Panc1 (cell line): ENCODE results near the gene CYP3A5. TPM values are rescaled to one million over a fixed set of nuclear protein-coding genes. Genes with fewer than 3 reads are reported as not detected.

Source experiments
- ATAC-seq: fragments of 200-7000 bp; cut with Tn5 transposase; 2 replicates; pipeline ENCODE4 v1.9.1; 2020; ENCODE audit warnings: mild to moderate bottlenecking, moderate library complexity
- BruUV-seq: library from RNA; stranded (reverse); fragments of 400-500 nt; replicated peaks from 2 replicates; lab custom pipeline; 2021; lab: Mats Ljungman, UMichigan
- CTCF ChIA-PET: fragments of 300-600 bp; sonication (Branson Sonifier 250); formaldehyde crosslinking; loops from one replicate; lab custom pipeline; 2022; ENCODE audit warnings: antibody characterized with exemption; lab: Charles Lee
- POLR2A ChIA-PET: fragments of 300-600 bp; sonication (Branson Sonifier 250); formaldehyde crosslinking; loops from one replicate; lab custom pipeline; 2022; ENCODE audit warnings: antibody characterized with exemption; lab: Charles Lee
- DNase-seq: peaks from one replicate; pipeline ENCODE4 v3.0.0-alpha.2; 2010; ENCODE audit warnings: low read depth, low spot score
- H3K27ac ChIP-seq: 2 replicates; pipeline ENCODE4 v1.5.1; 2011; ENCODE audit warnings: mild to moderate bottlenecking, low read length, inconsistent platforms
- H3K27me3 ChIP-seq: fragments of 200-500 bp; sonication (Bioruptor generic); 2 replicates; pipeline ENCODE4 v1.6.0; 2014; ENCODE audit warnings: low read length, inconsistent platforms; ENCODE audit not compliant: control insufficient read depth, insufficient read depth
- H3K36me3 ChIP-seq: fragments of 200-500 bp; sonication (Bioruptor generic); 2 replicates; pipeline ENCODE4 v1.5.1; 2014; ENCODE audit warnings: inconsistent platforms, mild to moderate bottlenecking, low read length, moderate library complexity; ENCODE audit not compliant: control insufficient read depth, insufficient read depth
- H3K4me1 ChIP-seq: 2 replicates; pipeline ENCODE4 v1.5.1; 2011; ENCODE audit warnings: inconsistent platforms, mild to moderate bottlenecking, low read length, moderate library complexity; ENCODE audit not compliant: control insufficient read depth, insufficient read depth
- H3K4me3 ChIP-seq, 2 experiments: 2 replicates each; pipeline ENCODE4 v1.5.1; 2011 to 2012; ENCODE audit warnings: low read depth in 2 of 2, low read length in 2 of 2, mild to moderate bottlenecking in 2 of 2, inconsistent platforms in 1 of 2, moderate library complexity in 1 of 2
- H3K9me3 ChIP-seq: fragments of 200-500 bp; sonication (Bioruptor generic); 2 replicates; pipeline ENCODE4 v1.5.1; 2014; ENCODE audit warnings: low read depth, mild to moderate bottlenecking, inconsistent platforms, low read length, moderate library complexity; ENCODE audit not compliant: control insufficient read depth, insufficient read depth
- POLR2AphosphoS5 ChIP-seq: IDR thresholded peaks from 2 replicates; pipeline ENCODE4 v1.6.1; 2012; ENCODE audit warnings: mild to moderate bottlenecking, low read depth, low read length, moderate library complexity
- SIN3A ChIP-seq: IDR thresholded peaks from 2 replicates; pipeline ENCODE4 v1.6.1; 2012; ENCODE audit warnings: low read depth, mild to moderate bottlenecking, low read length, moderate library complexity, borderline replicate concordance; ENCODE audit not compliant: insufficient read depth
- TCF7L2 ChIP-seq: IDR thresholded peaks from 2 replicates; pipeline ENCODE4 v1.6.1; 2011; ENCODE audit warnings: mild to moderate bottlenecking, low read depth, low read length, inconsistent platforms
- in situ Hi-C: cut with HindIII; loops from 2 replicates; pipeline ENCODE4 v1.10.0; 2016; ENCODE audit warnings: low sequenced_read_pairs, low pct_unique_long_range_greater_than_20kb
- intact Hi-C: fragments of 100-400 bp; cut with micrococcal nuclease; formaldehyde crosslinking; loops from one replicate; pipeline ENCODE4 v1.10.0; 2022; ENCODE audit not compliant: unreplicated experiment
- total RNA-seq: library from RNA; stranded (reverse); gene quantifications from one replicate; pipeline ENCODE4 v1.2.1, GENCODE V29; 2021; ENCODE audit not compliant: unreplicated experiment
- TF ChIP-seq, protein P1 (sequence below), 2 experiments: IDR thresholded peaks; 2 replicates each; pipeline ENCODE4 v1.6.1; 2011 to 2012; ENCODE audit warnings: low read depth in 2 of 2, control low read depth in 1 of 2, low read length in 1 of 2, mild to moderate bottlenecking in 1 of 2, moderate library complexity in 1 of 2; ENCODE audit not compliant: insufficient read depth in 1 of 2
- TF ChIP-seq, protein P2 (sequence below): fragments of 450-650 bp; IDR thresholded peaks from 2 replicates; pipeline ENCODE4 v1.5.1; 2017; ENCODE audit warnings: mild to moderate bottlenecking

Gene CYP3A5
- total RNA-seq, 1 experiment from 2014 or later = 0.31 TPM

DNA sequence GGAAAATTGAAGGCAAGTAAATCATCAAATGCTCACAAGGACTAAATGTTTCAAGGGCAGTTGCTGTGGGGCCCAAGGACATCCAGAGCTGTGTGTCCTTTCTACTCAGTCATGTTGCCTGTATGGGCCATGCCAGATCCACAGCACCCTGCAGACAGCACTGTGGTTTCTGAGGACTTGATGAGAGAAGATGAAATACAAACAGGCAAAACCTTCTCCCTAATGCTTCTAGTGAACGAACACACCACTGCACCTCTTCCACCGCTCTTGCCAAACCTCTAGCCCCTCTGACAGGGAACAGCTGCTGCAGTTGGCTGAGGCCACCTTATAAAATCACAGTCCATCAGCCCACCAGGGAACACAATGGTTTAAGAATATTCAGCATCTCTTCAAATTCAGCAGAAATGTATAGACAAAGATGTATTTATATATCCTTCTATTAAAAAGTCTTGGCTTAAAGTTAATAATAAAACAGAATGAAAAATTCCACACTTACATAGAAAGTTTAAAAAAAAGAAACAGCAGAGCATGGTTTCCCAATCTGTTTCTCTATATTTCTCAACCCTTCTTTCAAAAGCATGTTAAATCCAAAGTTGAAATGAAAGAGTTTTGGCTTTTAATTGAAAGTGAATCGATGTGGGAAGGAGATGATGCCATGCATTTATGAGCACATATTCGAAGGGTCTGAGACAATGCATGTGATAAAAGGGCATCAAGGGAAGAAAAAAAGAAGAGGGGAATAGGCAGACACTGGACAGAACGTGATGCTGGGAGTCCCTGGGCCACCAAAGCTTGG lies 41.2 kb upstream of the CYP3A5 start:
- no peaks in the 10 kb centered on the region for H3K9me3 ChIP-seq
- ATAC-seq = 0 out of 2 replicates have a peak, but pooled peaks have one; percentile 45
- intact Hi-C loops (no loop called here), in situ Hi-C loops (no loop called here)
- H3K27ac ChIP-seq = no peak overlapping the region
- BruUV-seq = no TSS peak
- no peaks in the 10 kb centered on the region for H3K4me1 ChIP-seq
- DNase-seq = no peak
- ChIA-PET CTCF (no interaction called here), POLR2A (no interaction called here)
- no peak overlapping the region for H3K4me3 ChIP-seq
- no peaks in the 10 kb centered on the region for H3K36me3 ChIP-seq
- TF ChIP-seq, protein P1, sequence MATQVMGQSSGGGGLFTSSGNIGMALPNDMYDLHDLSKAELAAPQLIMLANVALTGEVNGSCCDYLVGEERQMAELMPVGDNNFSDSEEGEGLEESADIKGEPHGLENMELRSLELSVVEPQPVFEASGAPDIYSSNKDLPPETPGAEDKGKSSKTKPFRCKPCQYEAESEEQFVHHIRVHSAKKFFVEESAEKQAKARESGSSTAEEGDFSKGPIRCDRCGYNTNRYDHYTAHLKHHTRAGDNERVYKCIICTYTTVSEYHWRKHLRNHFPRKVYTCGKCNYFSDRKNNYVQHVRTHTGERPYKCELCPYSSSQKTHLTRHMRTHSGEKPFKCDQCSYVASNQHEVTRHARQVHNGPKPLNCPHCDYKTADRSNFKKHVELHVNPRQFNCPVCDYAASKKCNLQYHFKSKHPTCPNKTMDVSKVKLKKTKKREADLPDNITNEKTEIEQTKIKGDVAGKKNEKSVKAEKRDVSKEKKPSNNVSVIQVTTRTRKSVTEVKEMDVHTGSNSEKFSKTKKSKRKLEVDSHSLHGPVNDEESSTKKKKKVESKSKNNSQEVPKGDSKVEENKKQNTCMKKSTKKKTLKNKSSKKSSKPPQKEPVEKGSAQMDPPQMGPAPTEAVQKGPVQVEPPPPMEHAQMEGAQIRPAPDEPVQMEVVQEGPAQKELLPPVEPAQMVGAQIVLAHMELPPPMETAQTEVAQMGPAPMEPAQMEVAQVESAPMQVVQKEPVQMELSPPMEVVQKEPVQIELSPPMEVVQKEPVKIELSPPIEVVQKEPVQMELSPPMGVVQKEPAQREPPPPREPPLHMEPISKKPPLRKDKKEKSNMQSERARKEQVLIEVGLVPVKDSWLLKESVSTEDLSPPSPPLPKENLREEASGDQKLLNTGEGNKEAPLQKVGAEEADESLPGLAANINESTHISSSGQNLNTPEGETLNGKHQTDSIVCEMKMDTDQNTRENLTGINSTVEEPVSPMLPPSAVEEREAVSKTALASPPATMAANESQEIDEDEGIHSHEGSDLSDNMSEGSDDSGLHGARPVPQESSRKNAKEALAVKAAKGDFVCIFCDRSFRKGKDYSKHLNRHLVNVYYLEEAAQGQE (IDR thresholded peaks at IDR 0.05; ENCODE audit: insufficient read depth in 1 of 2, low read depth in 2 of 2, low read length in 1 of 2) = no peak
- TF ChIP-seq TCF7L2 (no peak), SIN3A (no peak), POLR2AphosphoS5 (no peak)
- TF ChIP-seq, protein P2, sequence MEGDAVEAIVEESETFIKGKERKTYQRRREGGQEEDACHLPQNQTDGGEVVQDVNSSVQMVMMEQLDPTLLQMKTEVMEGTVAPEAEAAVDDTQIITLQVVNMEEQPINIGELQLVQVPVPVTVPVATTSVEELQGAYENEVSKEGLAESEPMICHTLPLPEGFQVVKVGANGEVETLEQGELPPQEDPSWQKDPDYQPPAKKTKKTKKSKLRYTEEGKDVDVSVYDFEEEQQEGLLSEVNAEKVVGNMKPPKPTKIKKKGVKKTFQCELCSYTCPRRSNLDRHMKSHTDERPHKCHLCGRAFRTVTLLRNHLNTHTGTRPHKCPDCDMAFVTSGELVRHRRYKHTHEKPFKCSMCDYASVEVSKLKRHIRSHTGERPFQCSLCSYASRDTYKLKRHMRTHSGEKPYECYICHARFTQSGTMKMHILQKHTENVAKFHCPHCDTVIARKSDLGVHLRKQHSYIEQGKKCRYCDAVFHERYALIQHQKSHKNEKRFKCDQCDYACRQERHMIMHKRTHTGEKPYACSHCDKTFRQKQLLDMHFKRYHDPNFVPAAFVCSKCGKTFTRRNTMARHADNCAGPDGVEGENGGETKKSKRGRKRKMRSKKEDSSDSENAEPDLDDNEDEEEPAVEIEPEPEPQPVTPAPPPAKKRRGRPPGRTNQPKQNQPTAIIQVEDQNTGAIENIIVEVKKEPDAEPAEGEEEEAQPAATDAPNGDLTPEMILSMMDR = no peak
- no peaks in the 10 kb centered on the region for H3K27me3 ChIP-seq

DNA sequence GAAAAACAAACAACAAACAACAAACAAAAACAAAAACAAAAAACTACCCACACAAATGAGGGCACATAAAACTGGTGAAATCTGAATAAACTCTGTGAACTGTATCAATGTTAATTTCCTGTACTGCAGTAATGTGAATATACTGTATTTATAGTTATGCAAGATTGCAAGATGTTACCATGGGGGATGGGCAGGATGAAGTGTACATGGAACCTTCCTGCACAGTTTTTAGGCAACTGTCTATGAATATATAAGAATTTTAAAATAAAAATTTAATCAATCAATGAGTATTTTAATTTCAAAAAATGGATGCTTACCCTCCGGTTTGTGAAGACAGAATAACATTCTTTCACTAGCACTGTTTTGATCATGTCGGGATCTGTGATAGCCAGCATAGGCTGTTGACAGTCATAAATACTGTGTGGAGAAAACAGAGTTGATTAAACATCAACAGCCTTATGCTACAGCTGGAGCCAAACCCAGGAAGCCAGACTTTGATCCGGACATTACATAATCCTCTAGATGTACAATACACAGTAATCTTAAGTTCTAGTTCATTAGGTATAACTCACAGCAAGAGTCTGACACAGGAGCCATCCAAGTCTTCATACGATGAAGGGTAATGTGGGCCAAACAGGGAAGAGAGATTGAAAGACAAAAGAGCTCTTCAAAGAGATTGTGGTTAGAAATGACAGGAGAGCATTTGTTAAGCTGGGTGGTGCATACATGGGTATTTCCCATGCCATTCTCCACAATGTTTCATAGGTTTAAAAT lies 40.4 kb upstream of the CYP3A5 start:
- Histone ChIP-seq H3K4me1 (no peaks in the 10 kb centered on the region), H3K27ac (no peak overlapping the region), H3K36me3 (no peaks in the 10 kb centered on the region), H3K27me3 (no peaks in the 10 kb centered on the region), H3K9me3 (no peaks in the 10 kb centered on the region), H3K4me3 (no peak overlapping the region)
- ChIA-PET CTCF (no interaction called here), POLR2A (no interaction called here)
- ATAC-seq (no peak), DNase-seq (no peak)
- intact Hi-C loops (no loop called here), in situ Hi-C loops (no loop called here)
- BruUV-seq = no TSS peak
- TF ChIP-seq, protein P2 = no peak
- TF ChIP-seq SIN3A (no peak), POLR2AphosphoS5 (no peak), TCF7L2 (no peak)
- TF ChIP-seq, protein P1 (IDR thresholded peaks at IDR 0.05; ENCODE audit: insufficient read depth in 1 of 2, low read depth in 2 of 2, low read length in 1 of 2) = no peak
